Measurements from ENCODE around the gene CST9L. TPM values are rescaled to one million over a fixed set of nuclear protein-coding genes. Genes with fewer than 3 reads are reported as not detected.

CST9L gene
- total and polyA plus RNA-seq, 2 of the 13 experiments (the other 11 are each of a cell fraction or from before 2014, with no cell fraction given): 0.15 TPM; not detected in 1

DNA sequence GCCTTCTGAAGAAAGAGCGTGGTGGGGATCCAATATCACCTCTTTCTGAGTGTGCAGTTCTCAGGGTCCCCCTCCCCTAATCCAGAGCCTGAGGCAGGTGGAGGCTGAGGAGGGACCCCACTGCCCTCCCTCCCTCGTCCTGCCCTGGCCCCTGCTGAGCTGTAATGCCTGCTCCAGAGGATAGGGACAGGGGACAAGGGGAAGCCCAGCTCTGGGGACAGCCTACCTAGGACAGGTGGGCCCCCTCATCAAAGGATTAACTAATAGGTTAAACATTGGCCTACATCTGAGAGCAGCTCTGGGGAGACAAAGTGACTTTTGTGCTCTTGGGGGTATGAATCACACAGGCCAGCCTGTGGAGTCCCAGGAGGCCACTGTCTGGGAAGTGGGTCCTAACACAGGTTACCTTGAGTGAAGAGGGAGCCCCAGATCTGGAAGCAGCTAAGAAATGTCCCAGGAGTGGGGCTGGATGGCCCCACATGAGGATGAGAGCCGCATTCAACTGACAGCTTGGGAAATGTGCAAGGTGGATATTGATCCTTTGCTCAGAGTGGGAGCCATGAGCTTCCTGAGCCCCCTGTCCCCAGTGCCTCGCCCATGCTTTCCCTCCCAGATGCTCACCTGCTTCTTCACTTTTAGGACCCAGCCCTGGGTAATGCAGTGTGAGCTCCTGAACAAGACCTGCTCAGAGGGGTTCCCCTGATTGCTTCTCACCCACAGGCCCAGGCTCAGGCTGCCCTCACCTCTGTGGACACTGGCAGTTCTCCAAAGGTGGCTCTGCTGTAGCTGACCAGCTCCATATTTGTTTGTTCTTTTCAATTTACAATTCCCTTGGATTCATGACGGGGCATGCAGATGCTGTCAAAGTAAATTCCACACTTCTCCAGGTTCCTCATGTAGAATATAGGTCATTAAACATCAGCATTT is 17.8 kb upstream of the CST9L start (continued):
- TF ChIP-seq, protein P1, sequence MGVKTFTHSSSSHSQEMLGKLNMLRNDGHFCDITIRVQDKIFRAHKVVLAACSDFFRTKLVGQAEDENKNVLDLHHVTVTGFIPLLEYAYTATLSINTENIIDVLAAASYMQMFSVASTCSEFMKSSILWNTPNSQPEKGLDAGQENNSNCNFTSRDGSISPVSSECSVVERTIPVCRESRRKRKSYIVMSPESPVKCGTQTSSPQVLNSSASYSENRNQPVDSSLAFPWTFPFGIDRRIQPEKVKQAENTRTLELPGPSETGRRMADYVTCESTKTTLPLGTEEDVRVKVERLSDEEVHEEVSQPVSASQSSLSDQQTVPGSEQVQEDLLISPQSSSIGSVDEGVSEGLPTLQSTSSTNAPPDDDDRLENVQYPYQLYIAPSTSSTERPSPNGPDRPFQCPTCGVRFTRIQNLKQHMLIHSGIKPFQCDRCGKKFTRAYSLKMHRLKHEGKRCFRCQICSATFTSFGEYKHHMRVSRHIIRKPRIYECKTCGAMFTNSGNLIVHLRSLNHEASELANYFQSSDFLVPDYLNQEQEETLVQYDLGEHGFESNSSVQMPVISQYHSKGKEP (CRISPR knock-in tag; IDR thresholded peaks at IDR 0.05): peak; percentile 73; the same call in 1 of the 2 replicates
- TF ChIP-seq ZNF446 (CRISPR knock-in tag; IDR thresholded peaks at IDR 0.05) (no peak), ZNF329 (CRISPR knock-in tag; IDR thresholded peaks at IDR 0.05; ENCODE audit: low read depth) (no peak), DNMT1 (CRISPR knock-in tag; IDR thresholded peaks at IDR 0.05) (no peak), KLF9 (CRISPR knock-in tag; IDR thresholded peaks at IDR 0.05; ENCODE audit: low read depth) (no peak), ZNF292 (CRISPR knock-in tag; IDR thresholded peaks at IDR 0.05; ENCODE audit: borderline replicate concordance, low read depth) (peak; percentile 76), HNRNPH1 (optimal IDR thresholded peaks at IDR 0.05; ENCODE audit: low read depth, low read length) (no peak), ZNF552 (CRISPR knock-in tag; IDR thresholded peaks at IDR 0.05; ENCODE audit: borderline replicate concordance) (no peak; the same call in 1 of the 2 replicates), HNRNPLL (IDR thresholded peaks at IDR 0.05; ENCODE audit: low read depth, low read length, poor library complexity, severe bottlenecking) (no peak), SRF (IDR thresholded peaks at IDR 0.05; ENCODE audit: low read depth, low read length) (no peak), NFE2L1 (CRISPR knock-in tag; IDR thresholded peaks at IDR 0.05; ENCODE audit: borderline replicate concordance) (no peak), CAMTA2 (CRISPR knock-in tag; IDR thresholded peaks at IDR 0.05; ENCODE audit: borderline replicate concordance) (0 out of 2 replicates have a peak, but pooled peaks have one; percentile 42), ZKSCAN1 (IDR thresholded peaks at IDR 0.05; ENCODE audit: low read length) (no peak), ZNF766 (CRISPR knock-in tag; IDR thresholded peaks at IDR 0.05; ENCODE audit: borderline replicate concordance) (no peak), NR2C2 (CRISPR knock-in tag; IDR thresholded peaks at IDR 0.05; ENCODE audit: borderline replicate concordance) (0 out of 2 replicates have a peak, but pooled peaks have one; percentile 10), SMC3 (IDR thresholded peaks at IDR 0.05; ENCODE audit: low read length) (no peak), ZBTB38 (CRISPR knock-in tag; IDR thresholded peaks at IDR 0.05) (no peak), ZNF567 (CRISPR knock-in tag; IDR thresholded peaks at IDR 0.05; ENCODE audit: borderline replicate concordance) (peak; percentile 60; the same call in 1 of the 2 replicates), AKAP8 (CRISPR knock-in tag; IDR thresholded peaks at IDR 0.05) (no peak), RORA (CRISPR knock-in tag; IDR thresholded peaks at IDR 0.05) (no peak), SIN3B (IDR thresholded peaks at IDR 0.05; ENCODE audit: low read length) (no peak)
- TF ChIP-seq, protein P2, sequence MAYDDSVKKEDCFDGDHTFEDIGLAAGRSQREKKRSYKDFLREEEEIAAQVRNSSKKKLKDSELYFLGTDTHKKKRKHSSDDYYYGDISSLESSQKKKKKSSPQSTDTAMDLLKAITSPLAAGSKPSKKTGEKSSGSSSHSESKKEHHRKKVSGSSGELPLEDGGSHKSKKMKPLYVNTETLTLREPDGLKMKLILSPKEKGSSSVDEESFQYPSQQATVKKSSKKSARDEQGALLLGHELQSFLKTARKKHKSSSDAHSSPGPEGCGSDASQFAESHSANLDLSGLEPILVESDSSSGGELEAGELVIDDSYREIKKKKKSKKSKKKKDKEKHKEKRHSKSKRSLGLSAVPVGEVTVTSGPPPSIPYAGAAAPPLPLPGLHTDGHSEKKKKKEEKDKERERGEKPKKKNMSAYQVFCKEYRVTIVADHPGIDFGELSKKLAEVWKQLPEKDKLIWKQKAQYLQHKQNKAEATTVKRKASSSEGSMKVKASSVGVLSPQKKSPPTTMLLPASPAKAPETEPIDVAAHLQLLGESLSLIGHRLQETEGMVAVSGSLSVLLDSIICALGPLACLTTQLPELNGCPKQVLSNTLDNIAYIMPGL (CRISPR knock-in tag; IDR thresholded peaks at IDR 0.05; ENCODE audit: borderline replicate concordance in 1 of 2, low read depth in 1 of 2): peak in 1 of 2 experiments; percentile 1; a peak in 2 of 4 replicates
- TF ChIP-seq, protein P3, sequence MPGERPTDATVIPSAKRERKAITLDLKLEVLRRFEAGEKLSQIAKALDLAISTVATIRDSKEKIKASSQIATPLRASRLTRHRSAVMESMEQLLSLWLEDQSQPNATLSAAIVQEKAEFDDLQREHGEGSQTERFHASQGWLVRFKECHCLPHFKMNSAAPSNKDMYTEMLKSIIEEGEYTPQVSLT (CRISPR knock-in tag; IDR thresholded peaks at IDR 0.05; ENCODE audit: borderline replicate concordance, low read depth): no peak
- TF ChIP-seq, protein P4, sequence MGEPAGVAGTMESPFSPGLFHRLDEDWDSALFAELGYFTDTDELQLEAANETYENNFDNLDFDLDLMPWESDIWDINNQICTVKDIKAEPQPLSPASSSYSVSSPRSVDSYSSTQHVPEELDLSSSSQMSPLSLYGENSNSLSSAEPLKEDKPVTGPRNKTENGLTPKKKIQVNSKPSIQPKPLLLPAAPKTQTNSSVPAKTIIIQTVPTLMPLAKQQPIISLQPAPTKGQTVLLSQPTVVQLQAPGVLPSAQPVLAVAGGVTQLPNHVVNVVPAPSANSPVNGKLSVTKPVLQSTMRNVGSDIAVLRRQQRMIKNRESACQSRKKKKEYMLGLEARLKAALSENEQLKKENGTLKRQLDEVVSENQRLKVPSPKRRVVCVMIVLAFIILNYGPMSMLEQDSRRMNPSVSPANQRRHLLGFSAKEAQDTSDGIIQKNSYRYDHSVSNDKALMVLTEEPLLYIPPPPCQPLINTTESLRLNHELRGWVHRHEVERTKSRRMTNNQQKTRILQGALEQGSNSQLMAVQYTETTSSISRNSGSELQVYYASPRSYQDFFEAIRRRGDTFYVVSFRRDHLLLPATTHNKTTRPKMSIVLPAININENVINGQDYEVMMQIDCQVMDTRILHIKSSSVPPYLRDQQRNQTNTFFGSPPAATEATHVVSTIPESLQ (CRISPR knock-in tag; conservative IDR thresholded peaks at IDR 0.05): no peak
